K562 (cell line): ENCODE results near the gene RGS3. TPM values are rescaled to one million over a fixed set of nuclear protein-coding genes. Genes with fewer than 3 reads are reported as not detected.
A peak's percentile ranks its signal among the peaks of the same experiment; 100 is the strongest.

Source experiments
- ATAC-seq: fragments of 200-7000 bp; cut with Tn5 transposase; 3 replicates; pipeline ENCODE4 v1.9.1; 2020; ENCODE audit warnings: moderate library complexity
- BruUV-seq: library from RNA; stranded (reverse); fragments of 400-500 nt; replicated peaks from 2 replicates; lab custom pipeline; 2021; lab: Mats Ljungman, UMichigan
- CTCF ChIA-PET: fragments of 300-600 bp; formaldehyde crosslinking; extraction: SDS; loops from one replicate; lab custom pipeline; 2021; ENCODE audit warnings: low intra/inter-chr PET ratio; lab: Yijun Ruan, JAX
- POLR2A ChIA-PET: fragments of 300-600, 350-650 bp; sonication (Branson Sonifier 250); formaldehyde crosslinking; extraction: SDS; loops from one replicate; lab custom pipeline; 2021; ENCODE audit warnings: antibody characterized with exemption, inconsistent platforms; lab: Yijun Ruan, JAX
- DNase-seq, 4 experiments: peaks; one replicate each; pipeline versions ENCODE4 v3.0.0 to v3.0.0-alpha.2; 2011 to 2018; ENCODE audit warnings: low spot score in 3 of 4, mixed read lengths in 3 of 4; ENCODE audit errors: extremely low read depth in 1 of 4
- FAIRE-seq: peaks from 2 replicates; lab custom pipeline; 2011; peaks lifted over from hg19 to GRCh38; lab: Jason Lieb, UNC
- H2AFZ ChIP-seq: 2 replicates; pipeline ENCODE4 v1.6.0; 2011; ENCODE audit warnings: low read depth, low read length, control low read depth, inconsistent platforms
- H3K27ac ChIP-seq: fragments of 200-600 bp; 3 replicates; pipeline ENCODE4 v1.8.0; 2011; ENCODE audit warnings: low read depth, mild to moderate bottlenecking, control low read depth, inconsistent platforms, low read length, moderate library complexity, mixed read lengths; ENCODE audit errors: extremely low read depth
- H3K27me3 ChIP-seq, 2 experiments: fragments of 300-600 bp in 1 of 2; 2 replicates in 1 of 2; 3 replicates in 1 of 2; pipeline versions ENCODE4 v1.6.0 to v1.8.0; 2011; ENCODE audit warnings: inconsistent platforms in 2 of 2, low read length in 2 of 2, mild to moderate bottlenecking in 1 of 2, mixed read lengths in 1 of 2, moderate library complexity in 1 of 2; ENCODE audit not compliant: control insufficient read depth in 2 of 2, insufficient read depth in 2 of 2
- H3K36me3 ChIP-seq: fragments of 300-600 bp; 3 replicates; pipeline ENCODE4 v1.8.0; 2011; ENCODE audit warnings: mild to moderate bottlenecking, low read length, inconsistent platforms; ENCODE audit not compliant: control insufficient read depth, insufficient read depth
- H3K4me1 ChIP-seq, 2 experiments: fragments of 200-600 bp in 1 of 2; replicated peaks in 1 of 2; 2 replicates in 1 of 2; 3 replicates in 1 of 2; pipeline versions ENCODE4 v1.5.1 to v1.8.0; 2011; ENCODE audit warnings: inconsistent platforms in 2 of 2, low read length in 2 of 2, mild to moderate bottlenecking in 1 of 2, mixed read lengths in 1 of 2, moderate library complexity in 1 of 2; ENCODE audit not compliant: control insufficient read depth in 2 of 2, insufficient read depth in 2 of 2
- H3K4me2 ChIP-seq: 2 replicates; pipeline ENCODE4 v1.6.1; 2011; ENCODE audit warnings: low read length, control low read depth, inconsistent platforms, mixed read lengths; ENCODE audit not compliant: insufficient read depth
- H3K4me3 ChIP-seq: fragments of 200-600 bp; sonication (generic), shearing (Covaris generic); 2 replicates; pipeline ENCODE4 v1.5.1; 2016; ENCODE audit warnings: control low read depth, inconsistent platforms
- H3K79me2 ChIP-seq: fragments of 200-600 bp; 3 replicates; pipeline ENCODE4 v1.8.0; 2011; ENCODE audit warnings: low read length, inconsistent platforms; ENCODE audit not compliant: control insufficient read depth, insufficient read depth
- H3K9ac ChIP-seq, 2 experiments: 2 replicates each; pipeline versions ENCODE4 v1.6.0 to v1.6.1; 2011; ENCODE audit warnings: low read depth in 2 of 2, low read length in 2 of 2, control low read depth in 1 of 2, inconsistent platforms in 1 of 2, mild to moderate bottlenecking in 1 of 2, mixed read lengths in 1 of 2; ENCODE audit not compliant: insufficient read depth in 1 of 2
- H3K9me1 ChIP-seq: one replicate; pipeline ENCODE4 v1.6.0; 2011; ENCODE audit warnings: inconsistent platforms, mild to moderate bottlenecking, low read length, moderate library complexity; ENCODE audit not compliant: control insufficient read depth, insufficient read depth
- H3K9me3 ChIP-seq: replicated peaks from 2 replicates; pipeline ENCODE4 v1.5.1; 2011; ENCODE audit warnings: low read depth, low read length, inconsistent platforms; ENCODE audit not compliant: control insufficient read depth, insufficient read depth
- H4K20me1 ChIP-seq: replicated peaks from 2 replicates; pipeline ENCODE4 v1.6.1; 2011; ENCODE audit warnings: low read length, inconsistent platforms, mixed read lengths; ENCODE audit not compliant: control insufficient read depth, insufficient read depth
- MED1 ChIP-seq: sonication (generic); formaldehyde crosslinking; IDR thresholded peaks from 2 replicates; pipeline ENCODE4 v1.8.1; 2023; ENCODE audit warnings: missing genetic modification reagents, borderline replicate concordance
- ZNF707 ChIP-seq: fragments of 250-450 bp; sonication (Bioruptor Pico); conservative IDR thresholded peaks from 2 replicates; pipeline ENCODE4 v1.8.0; 2022; ENCODE audit warnings: inconsistent platforms, mild to moderate bottlenecking, moderate library complexity
- WGBS: fragments of 100-300 bp; shearing (Covaris generic); methylation state at CpG from one replicate; pipeline ENCODE4 v1.1.6; 2016; ENCODE audit warnings: low coverage, mixed read lengths; ENCODE audit not compliant: insufficient coverage; ENCODE audit errors: missing lambda C conversion rate; 5-methylcytosine and 5-hydroxymethylcytosine counted together
- in situ Hi-C: fragments of 300-500 bp; cut with MboI; formaldehyde crosslinking; loops from 4 replicates; pipeline ENCODE4 v1.15.0; 2018; ENCODE audit warnings: inconsistent platforms, mixed read lengths
- intact Hi-C: fragments of 100-400 bp; cut with micrococcal nuclease; formaldehyde crosslinking; loops from 2 replicates; pipeline ENCODE4 v1.14.2; 2022
- polyA plus RNA-seq, 8 experiments: library from polyadenylated mRNA; depleted of rRNA in 4 of 8; stranded (reverse) in 5 of 8; unstranded in 3 of 8; fragments of >200 nt; fragmentation: Nextera tagmentation in 2 of 8; fragmentation: Illumina TruSeq in 1 of 8; extraction: Ambion mirVana in 2 of 8; extraction: Trizol in 1 of 8; gene quantifications; 2 replicates each; pipeline versions ENCODE4 v1.2.1 to v1.2.3, GENCODE V29; 2011 to 2014; ENCODE audit warnings: inconsistent platforms in 1 of 8, missing spikeins in 1 of 8
- total RNA-seq, 7 experiments: library from RNA; depleted of rRNA in 6 of 7; stranded (reverse); fragments of >200 nt in 6 of 7; fragmentation: Illumina TruSeq in 2 of 7; extraction: Trizol in 2 of 7; gene quantifications; 2 replicates each; pipeline versions ENCODE4 v1.2.1 to v1.2.3, GENCODE V29; 2011 to 2021; ENCODE audit warnings: low replicate concordance in 1 of 7
- TF ChIP-seq, protein P1 (sequence below): fragments of 450-650 bp; IDR thresholded peaks from one replicate; pipeline ENCODE4 v1.6.1; 2018; ENCODE audit warnings: mild to moderate bottlenecking, moderate library complexity; ENCODE audit not compliant: partially characterized antibody
- TF ChIP-seq, protein P2 (sequence below): conservative IDR thresholded peaks from 2 replicates; pipeline ENCODE4 v1.6.1; 2011; ENCODE audit warnings: low read depth, mild to moderate bottlenecking, low read length; ENCODE audit not compliant: control insufficient read depth

Gene RGS3
- total and polyA plus RNA-seq, 9 of the 15 experiments (the other 6 are each of a cell fraction or from before 2014, with no cell fraction given): 0.08 to 2.9 (median 0.95) TPM

DNA sequence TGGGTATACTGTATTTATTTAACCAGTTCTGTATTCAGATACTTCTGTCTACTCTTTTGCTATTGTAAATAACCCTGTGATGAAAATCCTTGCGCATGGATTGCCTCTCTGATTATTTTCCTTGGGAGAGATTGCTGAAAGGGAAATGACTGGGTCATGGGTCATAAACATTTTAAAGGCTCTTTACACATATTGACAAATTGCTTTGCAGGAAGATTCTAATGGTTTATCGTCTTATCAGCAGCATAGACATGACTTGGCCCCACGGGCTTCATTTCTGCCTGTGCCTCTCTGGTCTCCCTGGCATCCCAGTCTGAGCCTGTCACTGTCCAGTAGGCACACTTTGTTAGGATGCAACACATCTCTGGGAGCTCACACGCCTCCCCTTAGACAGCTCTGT lies 52.3 kb downstream of the RGS3 start (continued):
- TF ChIP-seq, protein P1, sequence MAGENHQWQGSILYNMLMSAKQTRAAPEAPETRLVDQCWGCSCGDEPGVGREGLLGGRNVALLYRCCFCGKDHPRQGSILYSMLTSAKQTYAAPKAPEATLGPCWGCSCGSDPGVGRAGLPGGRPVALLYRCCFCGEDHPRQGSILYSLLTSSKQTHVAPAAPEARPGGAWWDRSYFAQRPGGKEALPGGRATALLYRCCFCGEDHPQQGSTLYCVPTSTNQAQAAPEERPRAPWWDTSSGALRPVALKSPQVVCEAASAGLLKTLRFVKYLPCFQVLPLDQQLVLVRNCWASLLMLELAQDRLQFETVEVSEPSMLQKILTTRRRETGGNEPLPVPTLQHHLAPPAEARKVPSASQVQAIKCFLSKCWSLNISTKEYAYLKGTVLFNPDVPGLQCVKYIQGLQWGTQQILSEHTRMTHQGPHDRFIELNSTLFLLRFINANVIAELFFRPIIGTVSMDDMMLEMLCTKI: no peak
- TF ChIP-seq MED1: no peak

DNA sequence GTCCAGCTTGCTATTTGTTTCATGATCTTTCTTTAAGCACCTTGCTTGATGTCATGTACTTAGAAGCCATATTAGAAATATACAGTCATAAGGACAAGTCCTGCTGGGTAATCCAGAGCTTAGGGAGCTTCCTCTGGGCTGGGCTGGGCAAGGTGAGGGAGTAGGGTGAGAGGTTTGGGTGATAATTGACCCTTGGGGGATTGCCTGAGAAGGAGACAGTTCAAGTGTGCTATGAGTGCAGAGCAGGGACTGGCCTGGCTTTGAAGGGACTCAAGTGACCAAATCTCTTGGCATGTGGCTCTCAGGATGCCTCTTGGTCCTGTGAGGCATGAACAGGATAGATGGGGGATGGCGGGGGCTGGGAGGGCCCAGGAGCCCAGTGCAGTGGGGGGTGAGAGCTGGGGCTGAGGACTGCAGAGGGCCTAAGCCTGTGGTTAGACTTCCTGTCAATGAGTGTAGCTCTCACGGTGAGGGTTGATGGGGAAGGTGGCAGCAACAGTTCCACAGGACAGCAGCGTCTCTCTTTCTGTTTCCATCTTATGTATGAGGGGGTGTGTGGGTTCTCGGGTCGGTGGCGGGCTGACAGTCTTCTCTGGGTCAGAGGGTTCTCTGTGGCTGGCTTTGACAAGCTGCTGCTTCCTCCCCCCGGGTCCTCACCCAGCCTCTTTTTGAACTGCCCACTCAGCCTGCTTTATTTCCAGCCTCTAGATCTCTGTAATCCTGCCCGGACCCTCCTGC lies 53.5 kb downstream of the RGS3 start:
- Histone ChIP-seq H3K27me3 (peaks cover 25 to 55% of the 10 kb centered on the region in 2 experiments; a peak in 4 of 5 replicates), H3K9me3 (no peaks in the 10 kb centered on the region), H3K9me1 (no peaks in the 10 kb centered on the region), H3K4me3 (no peak overlapping the region), H3K36me3 (no peaks in the 10 kb centered on the region), H3K4me1 (peaks cover 0 to 3% of the 10 kb centered on the region in 2 experiments; a peak in 1 of 5 replicates), H2AFZ (no peak overlapping the region), H3K9ac (peak overlapping the region in 1 of 2 experiments; percentile 61; a peak in 1 of 4 replicates), H3K27ac (no peak overlapping the region), H3K4me2 (no peak overlapping the region), H4K20me1 (no peaks in the 10 kb centered on the region), H3K79me2 (no peaks in the 10 kb centered on the region)
- 2% methylated on average over 8 of the region's 8 CpGs for WGBS
- ChIA-PET CTCF (no interaction called here), POLR2A (interaction anchor here (0.6 to 1.1 kb wide), 2 partner anchors 19 to 24 kb away, joined by 3 read pairs; no protein-coding TSS in a partner anchor)
- ATAC-seq (peak; percentile 41), FAIRE-seq (no peak), DNase-seq (no peak)
- no TSS peak for BruUV-seq
- in situ Hi-C loops: no loop called here
- intact Hi-C loops: no loop called here
- TF ChIP-seq, protein P2, sequence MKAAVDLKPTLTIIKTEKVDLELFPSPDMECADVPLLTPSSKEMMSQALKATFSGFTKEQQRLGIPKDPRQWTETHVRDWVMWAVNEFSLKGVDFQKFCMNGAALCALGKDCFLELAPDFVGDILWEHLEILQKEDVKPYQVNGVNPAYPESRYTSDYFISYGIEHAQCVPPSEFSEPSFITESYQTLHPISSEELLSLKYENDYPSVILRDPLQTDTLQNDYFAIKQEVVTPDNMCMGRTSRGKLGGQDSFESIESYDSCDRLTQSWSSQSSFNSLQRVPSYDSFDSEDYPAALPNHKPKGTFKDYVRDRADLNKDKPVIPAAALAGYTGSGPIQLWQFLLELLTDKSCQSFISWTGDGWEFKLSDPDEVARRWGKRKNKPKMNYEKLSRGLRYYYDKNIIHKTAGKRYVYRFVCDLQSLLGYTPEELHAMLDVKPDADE: no peak
- TF ChIP-seq ZNF707 (CRISPR knock-in tag): no peak
